Natural killer cell treated with Interleukin-12 subunit alpha and Interleukin-12 subunit beta and Interleukin-15 and Interleukin-18, amount 100 ng/mL, for 72 hours (primary cell): ENCODE data around the gene CYP4F8. TPM values are rescaled to one million over a fixed set of nuclear protein-coding genes. Genes with fewer than 3 reads are reported as not detected.
"Not testable (repeated sequence)": the region's sequence is repeated elsewhere in the genome, so short reads cannot be mapped to it uniquely, and the experiment has no call there.

ENCODE experiments used
- ATAC-seq, 2 donors: fragments of 150-1000 bp; cut with Tn5 transposase in 1 of 2; sonication (Bioruptor Pico), chemical (Tn5 transposase) in 1 of 2; 2 replicates each; pipeline ENCODE4 v1.10.0; 2021
- DNase-seq: peaks from one replicate; pipeline ENCODE4 v3.0.0; 2022; ENCODE audit warnings: low spot score
- H3K27ac Mint-ChIP-seq, 2 donors: 1 replicate in 1 of 2; 2 replicates in 1 of 2; pipeline ENCODE4 v1.8.0; 2022; ENCODE audit warnings: mixed read lengths in 2 of 2, mild to moderate bottlenecking in 1 of 2, moderate library complexity in 1 of 2
- H3K27me3 Mint-ChIP-seq, 2 donors: 1 replicate in 1 of 2; 2 replicates in 1 of 2; pipeline ENCODE4 v1.8.0; 2022; ENCODE audit warnings: mixed read lengths in 2 of 2
- H3K36me3 Mint-ChIP-seq: one replicate; pipeline ENCODE4 v1.8.0; 2022; ENCODE audit warnings: mixed read lengths
- H3K4me1 Mint-ChIP-seq, 2 donors: 1 replicate in 1 of 2; 2 replicates in 1 of 2; pipeline ENCODE4 v1.8.0; 2022; ENCODE audit warnings: low read depth in 2 of 2, mixed read lengths in 2 of 2, mild to moderate bottlenecking in 1 of 2
- H3K4me3 Mint-ChIP-seq: one replicate; pipeline ENCODE4 v1.8.0; 2022; ENCODE audit warnings: mixed read lengths
- H3K9me3 Mint-ChIP-seq: 2 replicates; pipeline ENCODE4 v1.8.0; 2022; ENCODE audit warnings: mixed read lengths
- total RNA-seq, 2 donors: library from RNA; stranded (reverse); gene quantifications; one replicate each; pipeline ENCODE4 v1.2.3, GENCODE V29; 2022

Gene CYP4F8
- total RNA-seq, 2 donors from 2014 or later, result not detected

DNA sequence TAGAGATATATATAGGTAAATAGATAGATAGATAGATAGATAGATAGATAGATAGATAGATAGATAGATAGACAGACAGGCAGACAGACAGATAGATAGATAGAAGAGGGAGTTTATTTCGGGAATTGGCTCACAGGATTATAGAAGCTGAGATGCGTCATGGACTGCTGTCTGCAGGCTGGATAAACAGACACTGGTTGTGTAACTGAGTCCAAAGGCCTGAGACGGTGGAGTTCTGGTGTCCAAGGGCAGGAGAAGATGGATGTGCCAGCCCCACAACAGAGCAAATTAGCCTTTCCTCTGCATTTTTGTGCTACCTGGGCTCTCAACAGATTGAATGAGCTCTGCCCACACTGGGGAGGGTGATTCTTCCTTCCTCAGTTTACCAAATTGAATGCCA lies 28.4 kb downstream of the CYP4F8 start:
- Mint-ChIP-seq H3K9me3 (no peaks in the 10 kb centered on the region), H3K4me1 (no peaks in the 10 kb centered on the region), H3K4me3 (no peak overlapping the region), H3K36me3 (no peaks in the 10 kb centered on the region), H3K27me3 (peaks cover 0 to 6% of the 10 kb centered on the region in 2 donors), H3K27ac (no peak overlapping the region)
- ATAC-seq (no peak), DNase-seq (no peak)

DNA sequence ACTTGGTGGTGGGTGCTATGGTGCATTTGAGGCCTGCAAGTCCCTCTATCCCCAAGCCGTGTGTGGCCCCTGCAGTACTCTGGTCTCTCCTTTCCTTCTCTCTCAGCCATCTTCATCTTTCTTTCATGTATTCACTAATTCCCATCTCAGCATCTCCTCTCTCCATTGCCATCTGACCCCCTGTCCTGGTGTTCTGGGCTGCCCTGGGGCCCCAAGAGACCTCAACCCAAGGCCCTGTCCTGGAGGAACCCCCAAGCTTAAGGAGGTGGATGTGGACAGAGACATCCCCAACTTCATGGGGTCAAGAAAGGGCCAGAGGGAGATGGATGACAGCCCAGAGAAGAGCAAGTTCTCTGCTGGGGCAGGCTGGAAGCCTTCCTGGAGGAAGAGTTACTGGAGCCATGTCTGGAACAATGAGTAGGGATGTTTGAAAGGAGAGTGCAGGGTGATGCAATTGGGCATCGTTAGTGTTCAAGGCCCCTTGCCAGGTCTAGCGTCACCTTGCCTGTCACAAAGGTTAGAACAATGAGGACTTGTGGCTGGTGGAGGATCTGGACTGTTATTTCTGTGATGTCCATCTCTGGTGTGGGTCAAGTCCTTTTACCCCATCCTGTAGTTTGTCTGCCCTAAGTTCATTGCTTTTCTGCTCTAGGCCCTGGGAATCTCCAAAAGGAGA lies 29.2 kb downstream of the CYP4F8 start:
- Mint-ChIP-seq H3K27me3 (peaks cover 0 to 6% of the 10 kb centered on the region in 2 donors), H3K4me3 (no peak overlapping the region), H3K36me3 (no peaks in the 10 kb centered on the region), H3K9me3 (no peaks in the 10 kb centered on the region), H3K27ac (no peak overlapping the region), H3K4me1 (no peaks in the 10 kb centered on the region)
- DNase-seq, result no peak
- ATAC-seq, result no peak

DNA sequence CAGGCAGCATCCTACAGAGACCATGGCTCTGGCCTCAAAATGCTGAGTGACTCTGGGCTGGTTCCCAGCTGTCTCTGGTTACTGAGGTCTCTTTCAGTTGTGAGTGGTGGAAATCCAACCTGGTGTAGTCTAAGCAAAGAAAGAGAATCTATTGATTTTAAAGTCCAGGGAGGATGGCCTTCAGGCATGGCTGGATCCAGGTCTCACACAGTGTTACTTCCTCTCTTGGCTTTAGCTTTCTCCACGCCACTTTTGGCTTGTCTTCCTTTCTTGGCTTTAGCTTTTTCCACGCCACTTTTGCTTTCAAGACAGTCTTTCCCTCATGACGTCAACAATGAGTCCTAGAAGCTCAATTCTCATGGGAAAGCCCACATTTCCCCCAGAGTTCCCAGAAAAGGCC lies 29.8 kb downstream of the CYP4F8 start:
- peaks cover 0 to 8% of the 10 kb centered on the region in 2 donors for H3K27me3 Mint-ChIP-seq
- DNase-seq (no peak), ATAC-seq (no peak)
- H3K4me3 Mint-ChIP-seq, result no peak overlapping the region
- no peaks in the 10 kb centered on the region for H3K4me1 Mint-ChIP-seq
- no peaks in the 10 kb centered on the region for H3K36me3 Mint-ChIP-seq
- H3K9me3 Mint-ChIP-seq, result no peaks in the 10 kb centered on the region
- H3K27ac Mint-ChIP-seq, result no peak overlapping the region

DNA sequence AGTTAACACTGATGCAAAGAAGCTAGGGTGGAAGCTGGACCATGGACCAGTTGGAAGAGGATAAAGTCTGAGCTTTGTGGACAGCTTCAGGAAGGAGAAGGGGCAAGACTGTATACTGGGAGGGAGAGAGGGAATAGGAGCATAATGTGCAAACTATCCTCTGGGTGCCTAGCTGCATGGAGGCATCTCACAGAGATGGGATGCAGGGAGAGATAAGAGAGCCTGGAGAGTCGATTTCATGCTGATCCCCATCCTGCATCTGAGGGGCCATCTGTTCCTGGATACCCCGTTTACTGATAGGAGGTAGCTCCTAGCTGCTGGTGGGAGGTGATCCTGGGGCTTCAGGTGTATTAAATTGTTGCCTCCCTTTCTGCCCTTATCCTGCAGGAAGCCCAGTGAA lies 34.5 kb downstream of the CYP4F8 start:
- Mint-ChIP-seq H3K36me3 (no peaks in the 10 kb centered on the region), H3K27me3 (peaks cover 20 to 35% of the 10 kb centered on the region in 2 donors), H3K4me1 (no peaks in the 10 kb centered on the region), H3K27ac (no peak overlapping the region), H3K9me3 (no peaks in the 10 kb centered on the region), H3K4me3 (no peak overlapping the region)
- DNase-seq (no peak), ATAC-seq (no peak)

DNA sequence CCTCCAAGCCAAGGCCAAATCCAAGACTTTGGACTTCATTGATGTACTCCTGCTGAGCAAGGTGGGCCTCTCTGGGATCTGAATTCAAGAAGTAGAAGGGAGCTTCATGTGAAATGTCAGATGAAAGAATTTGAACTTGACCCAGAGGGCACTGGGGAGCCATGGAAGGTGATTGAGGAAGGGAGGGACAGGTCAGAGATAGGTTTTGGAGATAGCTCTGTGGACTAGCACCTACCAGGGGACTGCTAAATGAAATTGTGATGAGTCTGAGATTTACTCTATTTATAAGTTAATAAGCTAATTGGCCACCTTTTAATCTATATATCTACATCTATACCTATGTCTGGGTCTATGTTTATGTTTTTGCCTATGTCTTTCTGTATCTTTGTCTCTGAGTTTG lies 35.1 kb downstream of the CYP4F8 start:
- not testable (repeated sequence) for H3K4me1 Mint-ChIP-seq, ATAC-seq, H3K27ac Mint-ChIP-seq, DNase-seq, H3K36me3 Mint-ChIP-seq, H3K9me3 Mint-ChIP-seq, H3K4me3 Mint-ChIP-seq
- H3K27me3 Mint-ChIP-seq, result peaks cover 26 to 41% of the 10 kb centered on the region in 2 donors

DNA sequence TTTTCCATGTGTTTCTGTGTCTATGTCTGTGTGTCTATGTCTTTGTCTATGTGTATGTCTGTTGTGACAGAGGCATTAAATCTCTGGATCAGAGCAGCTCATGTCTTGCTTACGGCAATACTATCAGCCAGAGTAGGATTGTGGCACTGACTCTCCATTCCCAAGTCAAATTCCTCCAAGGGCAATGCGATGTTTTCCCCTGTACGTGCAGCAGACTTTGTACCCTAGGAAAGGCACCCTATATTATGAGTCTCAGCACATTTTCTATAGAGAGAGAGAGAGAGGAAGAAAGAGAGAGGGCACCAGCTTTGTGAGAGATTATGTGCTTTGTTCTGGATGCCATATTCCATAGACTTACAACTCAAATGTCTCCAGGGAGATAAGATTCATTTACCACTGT lies 36.8 kb downstream of the CYP4F8 start:
- Mint-ChIP-seq H3K27me3 (peaks cover 34 to 57% of the 10 kb centered on the region in 2 donors), H3K9me3 (no peaks in the 10 kb centered on the region), H3K4me1 (no peaks in the 10 kb centered on the region), H3K36me3 (no peaks in the 10 kb centered on the region), H3K4me3 (no peak overlapping the region), H3K27ac (no peak overlapping the region)
- ATAC-seq (no peak), DNase-seq (no peak)

DNA sequence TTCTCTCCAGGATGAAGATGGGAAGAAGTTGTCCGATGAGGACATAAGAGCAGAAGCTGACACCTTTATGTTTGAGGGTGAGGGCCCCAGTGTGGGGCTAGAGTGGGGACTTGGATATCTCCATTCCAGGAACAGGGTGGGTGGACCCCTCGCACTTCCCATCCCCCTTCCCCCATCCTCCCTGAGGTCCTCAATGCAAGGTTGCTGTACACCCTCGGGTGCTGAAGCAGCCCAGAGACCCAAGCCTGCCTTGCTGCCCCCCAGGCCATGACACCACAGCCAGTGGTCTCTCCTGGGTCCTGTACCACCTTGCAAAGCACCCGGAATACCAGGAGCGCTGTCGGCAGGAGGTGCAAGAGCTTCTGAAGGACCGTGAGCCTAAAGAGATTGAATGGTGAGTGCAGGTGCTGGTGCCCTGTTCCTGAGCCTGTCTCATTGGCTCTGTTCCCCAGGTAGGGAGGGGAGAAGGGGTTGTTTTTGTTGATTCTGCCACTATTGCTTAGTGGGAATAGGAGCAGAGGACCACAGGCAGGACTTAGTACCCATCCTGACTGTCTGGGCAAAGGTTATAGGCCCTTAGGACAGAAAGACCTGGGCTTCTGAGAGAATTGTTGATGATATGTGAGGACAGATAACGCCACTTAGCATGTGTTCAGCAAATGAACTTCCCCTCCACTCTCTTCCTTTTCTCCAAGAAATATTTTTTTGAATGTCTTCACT lies 37.7 kb downstream of the CYP4F8 start:
- H3K4me3 Mint-ChIP-seq, result no peak overlapping the region
- no peak for DNase-seq

DNA sequence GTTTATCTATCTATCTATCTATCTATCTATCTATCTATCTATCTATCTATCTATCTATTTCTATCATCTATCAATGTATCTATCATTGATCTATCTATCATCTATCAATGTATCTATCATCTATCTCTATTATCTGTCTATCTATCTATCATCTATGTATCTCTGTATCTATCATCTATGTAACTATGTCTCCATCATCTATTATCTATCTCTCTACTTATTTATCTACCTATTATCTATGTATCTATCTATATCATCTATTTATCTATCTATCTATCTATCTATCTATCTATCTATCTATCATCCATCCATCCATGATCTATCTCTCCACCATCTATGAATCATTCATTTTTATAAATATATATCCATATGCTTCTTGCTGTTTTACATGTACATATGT lies 41.4 kb downstream of the CYP4F8 start:
- Mint-ChIP-seq H3K27ac (no peak overlapping the region), H3K9me3 (no peaks in the 10 kb centered on the region), H3K27me3 (peaks cover 38 to 54% of the 10 kb centered on the region in 2 donors), H3K36me3 (no peaks in the 10 kb centered on the region), H3K4me1 (no peaks in the 10 kb centered on the region), H3K4me3 (no peak overlapping the region)
- ATAC-seq (no peak), DNase-seq (no peak)

More for the DNA sequence above, 37.7 kb downstream of the CYP4F8 start:
- Mint-ChIP-seq H3K27ac (no peak overlapping the region), H3K9me3 (no peaks in the 10 kb centered on the region), H3K36me3 (no peaks in the 10 kb centered on the region), H3K27me3 (peaks cover 37 to 64% of the 10 kb centered on the region in 2 donors), H3K4me1 (no peaks in the 10 kb centered on the region)
- no peak for ATAC-seq

DNA sequence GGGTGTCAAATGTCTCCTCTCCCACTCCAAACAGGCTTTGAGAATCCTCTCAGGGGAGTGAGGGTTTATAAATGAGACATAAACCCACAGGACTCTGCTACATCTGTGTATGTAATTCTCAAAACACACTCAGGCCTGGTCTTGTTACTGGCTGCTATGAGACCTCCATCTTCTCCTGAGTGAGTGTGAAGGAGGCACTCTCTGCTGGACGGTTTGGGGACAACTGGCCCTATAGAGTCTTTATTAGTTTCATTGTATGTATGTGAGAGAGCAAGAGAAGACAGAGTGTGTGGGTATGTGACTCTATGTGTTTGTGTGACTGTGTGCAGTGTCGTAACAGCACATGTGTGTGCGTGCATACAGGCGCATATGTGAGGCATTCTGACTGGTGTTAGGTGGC lies 48.2 kb downstream of the CYP4F8 start:
- Mint-ChIP-seq H3K27ac (no peak overlapping the region), H3K36me3 (no peaks in the 10 kb centered on the region), H3K4me1 (no peaks in the 10 kb centered on the region), H3K4me3 (no peak overlapping the region), H3K9me3 (no peaks in the 10 kb centered on the region), H3K27me3 (peaks cover 19 to 20% of the 10 kb centered on the region in 2 donors)
- ATAC-seq (no peak), DNase-seq (no peak)

DNA sequence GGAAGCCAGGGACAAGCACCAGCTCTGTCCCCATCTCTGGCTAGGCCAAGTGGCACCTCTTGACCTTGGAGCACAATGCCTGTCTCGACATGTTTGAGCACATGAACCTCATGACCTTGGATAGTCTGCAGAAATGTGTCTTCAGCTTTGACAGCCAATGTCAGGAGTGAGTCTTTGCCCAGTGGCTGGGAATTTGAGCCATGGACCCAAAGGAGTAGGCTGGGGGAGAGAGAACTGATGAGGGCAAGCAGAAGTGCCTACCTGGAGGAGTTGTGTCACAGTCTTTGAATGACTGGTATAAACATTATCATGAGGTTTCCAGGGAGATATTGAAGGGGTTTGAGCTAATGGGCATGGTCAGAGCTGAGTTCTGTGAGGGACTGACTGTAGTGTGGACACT lies 51.2 kb downstream of the CYP4F8 start:
- no peaks in the 10 kb centered on the region for H3K9me3 Mint-ChIP-seq
- H3K4me3 Mint-ChIP-seq, result no peak overlapping the region
- H3K27ac Mint-ChIP-seq, result no peak overlapping the region
- DNase-seq (no peak), ATAC-seq (no peak)
- H3K27me3 Mint-ChIP-seq, result peaks cover 19 to 20% of the 10 kb centered on the region in 2 donors
- H3K36me3 Mint-ChIP-seq, result no peaks in the 10 kb centered on the region
- no peaks in the 10 kb centered on the region for H3K4me1 Mint-ChIP-seq

DNA sequence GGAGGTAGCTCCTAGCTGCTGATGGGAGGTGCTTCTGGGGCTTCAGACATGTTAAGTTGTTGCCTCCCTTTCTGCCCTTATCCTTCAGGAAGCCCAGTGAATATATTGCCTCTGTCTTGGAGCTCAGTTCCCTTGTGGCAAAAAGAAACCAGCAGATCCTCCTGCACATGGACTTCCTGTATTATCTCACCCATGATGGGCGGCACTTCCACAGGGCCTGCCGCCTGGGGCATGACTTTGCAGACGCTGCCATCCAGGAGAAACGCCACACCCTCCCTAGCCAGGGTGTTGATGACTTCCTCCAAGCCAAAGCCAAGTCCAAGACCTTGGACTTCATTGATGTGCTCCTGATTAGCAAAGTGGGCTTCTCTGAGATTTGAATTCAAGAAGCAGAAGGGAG lies 51.9 kb downstream of the CYP4F8 start:
- no peak for ATAC-seq
- H3K27me3 Mint-ChIP-seq, result peaks cover 16 to 20% of the 10 kb centered on the region in 2 donors
- no peaks in the 10 kb centered on the region for H3K9me3 Mint-ChIP-seq
- H3K27ac Mint-ChIP-seq, result no peak overlapping the region
- DNase-seq, result no peak
- no peak overlapping the region for H3K4me3 Mint-ChIP-seq
- H3K4me1 Mint-ChIP-seq, result no peaks in the 10 kb centered on the region
- no peaks in the 10 kb centered on the region for H3K36me3 Mint-ChIP-seq

DNA sequence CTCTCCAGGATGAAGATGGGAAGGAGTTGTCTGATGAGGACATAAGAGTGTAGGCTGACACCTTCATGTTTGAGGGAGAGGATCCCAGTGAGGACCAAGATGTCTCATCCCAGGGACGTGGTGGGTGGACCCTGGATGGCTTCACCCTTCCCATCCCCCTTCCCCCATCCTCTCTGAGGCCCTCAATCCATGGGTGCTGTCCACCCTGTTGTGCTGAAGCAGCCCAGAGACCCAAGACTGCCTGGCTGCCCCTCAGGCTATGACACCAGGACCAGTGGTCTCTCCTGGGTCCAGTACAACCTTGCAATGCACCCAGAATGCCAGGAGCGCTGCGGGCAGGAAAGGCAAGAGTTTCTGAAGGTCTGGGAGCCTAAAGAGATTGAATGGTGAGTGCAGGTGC lies 54.4 kb downstream of the CYP4F8 start:
- no peak for DNase-seq
- Mint-ChIP-seq H3K27me3 (peaks cover 8% of the 10 kb centered on the region in 2 donors), H3K9me3 (no peaks in the 10 kb centered on the region), H3K4me1 (peaks cover 0 to 3% of the 10 kb centered on the region in 2 donors), H3K27ac (no peak overlapping the region), H3K36me3 (no peaks in the 10 kb centered on the region), H3K4me3 (no peak overlapping the region)
- no peak for ATAC-seq

DNA sequence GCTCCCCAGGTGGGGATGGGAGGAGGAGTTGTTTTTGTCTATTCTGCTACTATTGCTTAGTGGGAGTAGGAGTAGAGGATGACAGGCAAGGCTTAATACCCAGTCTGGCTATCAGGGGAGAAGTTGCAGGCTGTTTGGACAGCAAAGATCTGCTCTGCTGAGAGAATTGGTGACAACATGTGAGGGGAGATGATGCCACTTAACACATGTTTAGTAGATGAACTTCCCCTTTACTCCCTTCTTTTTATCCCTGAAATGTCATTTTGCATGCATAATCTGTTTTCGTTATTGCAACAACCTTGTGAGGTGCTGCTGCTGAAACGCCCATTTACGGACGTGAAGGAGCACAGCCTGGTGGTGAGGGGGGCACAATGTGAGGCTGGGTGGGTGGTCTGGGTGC lies 54.9 kb downstream of the CYP4F8 start:
- H3K27me3 Mint-ChIP-seq, result peaks cover 6 to 7% of the 10 kb centered on the region in 2 donors
- H3K4me1 Mint-ChIP-seq, result peaks cover 0 to 6% of the 10 kb centered on the region in 2 donors
- H3K27ac Mint-ChIP-seq, result no peak overlapping the region
- DNase-seq, result no peak
- ATAC-seq, result no peak
- no peaks in the 10 kb centered on the region for H3K36me3 Mint-ChIP-seq
- H3K9me3 Mint-ChIP-seq, result no peaks in the 10 kb centered on the region
- no peak overlapping the region for H3K4me3 Mint-ChIP-seq

DNA sequence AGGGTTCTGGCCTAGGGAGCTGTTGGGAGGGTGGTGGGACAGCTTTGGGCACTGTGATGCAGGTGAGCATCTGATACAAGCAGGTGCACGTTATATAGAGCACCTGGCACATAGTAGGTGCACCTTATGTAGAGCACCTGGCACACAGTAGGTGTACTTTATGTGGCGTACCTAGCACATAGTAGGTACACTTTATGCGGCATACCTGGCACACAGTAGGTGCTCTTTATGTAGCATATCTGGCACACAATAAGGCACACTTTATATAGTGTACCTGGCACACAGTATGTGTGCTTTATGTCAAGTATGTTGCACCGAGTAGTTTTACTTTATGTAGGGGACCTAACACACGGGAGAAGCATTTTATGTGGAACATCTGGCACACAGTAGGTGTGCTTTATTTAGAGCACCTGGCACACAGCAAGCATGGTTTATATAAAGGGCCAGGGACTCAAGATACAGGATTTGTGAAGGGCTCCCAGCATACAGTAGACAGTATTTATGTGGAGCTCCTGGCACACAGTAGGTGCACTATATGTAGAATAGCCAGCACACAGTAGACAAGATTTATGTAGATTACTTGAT lies 56.3 kb downstream of the CYP4F8 start:
- no peaks in the 10 kb centered on the region for H3K36me3 Mint-ChIP-seq
- ATAC-seq, result no peak
- no peak for DNase-seq

More for the DNA sequence above, 56.3 kb downstream of the CYP4F8 start:
- H3K27ac Mint-ChIP-seq, result no peak overlapping the region
- no peaks in the 10 kb centered on the region for H3K9me3 Mint-ChIP-seq
- peaks cover 0 to 6% of the 10 kb centered on the region in 2 donors for H3K4me1 Mint-ChIP-seq
- H3K27me3 Mint-ChIP-seq, result no peaks in the 10 kb centered on the region
- no peak overlapping the region for H3K4me3 Mint-ChIP-seq
